Trophoblast cell (in vitro differentiated cells and primary cell): ENCODE measurements around the gene HCN4.

Experiments
- DNase-seq, 2 donors: peaks; one replicate each; pipeline ENCODE4 v3.0.0-alpha.2; 2016
- H2AFZ ChIP-seq: 2 replicates; pipeline ENCODE4 v1.6.1; 2013; ENCODE audit warnings: low read length, moderate library complexity, mild to moderate bottlenecking; ENCODE audit not compliant: insufficient read depth, poor library complexity
- H2AK5ac ChIP-seq: 2 replicates; pipeline ENCODE4 v1.6.1; 2013; ENCODE audit warnings: mild to moderate bottlenecking, low read length
- H2BK120ac ChIP-seq: 2 replicates; pipeline ENCODE4 v1.6.1; 2013; ENCODE audit warnings: low read length, mild to moderate bottlenecking, moderate library complexity; ENCODE audit not compliant: insufficient read depth, poor library complexity
- H2BK12ac ChIP-seq: 2 replicates; pipeline ENCODE4 v1.6.1; 2013; ENCODE audit warnings: mild to moderate bottlenecking, low read length, moderate library complexity
- H2BK5ac ChIP-seq: 2 replicates; pipeline ENCODE4 v1.6.1; 2013; ENCODE audit warnings: low read length, low read depth, moderate library complexity, mild to moderate bottlenecking; ENCODE audit not compliant: poor library complexity
- H3K14ac ChIP-seq: 2 replicates; pipeline ENCODE4 v1.6.1; 2013; ENCODE audit warnings: mild to moderate bottlenecking, low read length
- H3K18ac ChIP-seq: 2 replicates; pipeline ENCODE4 v1.6.1; 2013; ENCODE audit warnings: mild to moderate bottlenecking, low read length
- H3K23ac ChIP-seq: 2 replicates; pipeline ENCODE4 v1.6.1; 2013; ENCODE audit warnings: low read length
- H3K27ac ChIP-seq: 2 replicates; pipeline ENCODE4 v1.5.1; 2013; ENCODE audit warnings: low read depth, mild to moderate bottlenecking, inconsistent platforms, low read length, moderate library complexity
- H3K27me3 ChIP-seq: 2 replicates; pipeline ENCODE4 v1.6.1; 2013; ENCODE audit warnings: inconsistent platforms, mild to moderate bottlenecking, low read length, moderate library complexity; ENCODE audit not compliant: insufficient read depth
- H3K36me3 ChIP-seq, 2 experiments: 1 replicate in 1 of 2; 2 replicates in 1 of 2; pipeline ENCODE4 v1.6.1; 2013; ENCODE audit warnings: low read length in 2 of 2, mild to moderate bottlenecking in 2 of 2, moderate library complexity in 1 of 2; ENCODE audit not compliant: insufficient read depth in 2 of 2, control insufficient read depth in 1 of 2
- H3K4ac ChIP-seq: 2 replicates; pipeline ENCODE4 v1.6.1; 2013; ENCODE audit warnings: low read depth, mild to moderate bottlenecking, low read length, moderate library complexity
- H3K4me1 ChIP-seq, 2 experiments: 1 replicate in 1 of 2; 2 replicates in 1 of 2; pipeline ENCODE4 v1.6.1; 2013; ENCODE audit warnings: low read length in 2 of 2, mild to moderate bottlenecking in 2 of 2, moderate library complexity in 1 of 2; ENCODE audit not compliant: insufficient read depth in 2 of 2, control insufficient read depth in 1 of 2
- H3K4me2 ChIP-seq: 2 replicates; pipeline ENCODE4 v1.6.1; 2013; ENCODE audit warnings: inconsistent platforms, mild to moderate bottlenecking, low read length, moderate library complexity
- H3K4me3 ChIP-seq: 2 replicates; pipeline ENCODE4 v1.5.1; 2013; ENCODE audit warnings: mild to moderate bottlenecking, low read depth, low read length, inconsistent platforms
- H3K79me1 ChIP-seq: one replicate; pipeline ENCODE4 v1.6.1; 2013; ENCODE audit warnings: low read length
- H3K79me2 ChIP-seq: 2 replicates; pipeline ENCODE4 v1.6.1; 2013; ENCODE audit warnings: low read length, mild to moderate bottlenecking; ENCODE audit not compliant: control insufficient read depth, insufficient read depth, poor library complexity
- H3K9ac ChIP-seq: 2 replicates; pipeline ENCODE4 v1.6.1; 2013; ENCODE audit warnings: mild to moderate bottlenecking, low read length
- H3K9me3 ChIP-seq: 2 replicates; pipeline ENCODE4 v1.6.1; 2013; ENCODE audit warnings: low read depth, mild to moderate bottlenecking, control low read depth, inconsistent platforms, low read length; ENCODE audit not compliant: insufficient read depth
- H4K12ac ChIP-seq: 2 replicates; pipeline ENCODE4 v1.6.1; 2013; ENCODE audit warnings: low read depth, mild to moderate bottlenecking, low read length, moderate library complexity
- H4K8ac ChIP-seq: 2 replicates; pipeline ENCODE4 v1.6.1; 2013; ENCODE audit warnings: low read depth, mild to moderate bottlenecking, low read length, moderate library complexity
- H4K91ac ChIP-seq: one replicate; pipeline ENCODE4 v1.6.1; 2013; ENCODE audit warnings: low read depth, mild to moderate bottlenecking, low read length, moderate library complexity
- WGBS: extraction: QIAGEN DNeasy Blood & Tissue Kit; methylation state at CpG from one replicate; pipeline ENCODE4 v1.1.7; 2013; ENCODE audit warnings: missing lambda C conversion rate; ENCODE audit not compliant: insufficient read length, insufficient coverage; ENCODE audit errors: extremely low coverage; 5-methylcytosine and 5-hydroxymethylcytosine counted together

HCN4 gene

DNA sequence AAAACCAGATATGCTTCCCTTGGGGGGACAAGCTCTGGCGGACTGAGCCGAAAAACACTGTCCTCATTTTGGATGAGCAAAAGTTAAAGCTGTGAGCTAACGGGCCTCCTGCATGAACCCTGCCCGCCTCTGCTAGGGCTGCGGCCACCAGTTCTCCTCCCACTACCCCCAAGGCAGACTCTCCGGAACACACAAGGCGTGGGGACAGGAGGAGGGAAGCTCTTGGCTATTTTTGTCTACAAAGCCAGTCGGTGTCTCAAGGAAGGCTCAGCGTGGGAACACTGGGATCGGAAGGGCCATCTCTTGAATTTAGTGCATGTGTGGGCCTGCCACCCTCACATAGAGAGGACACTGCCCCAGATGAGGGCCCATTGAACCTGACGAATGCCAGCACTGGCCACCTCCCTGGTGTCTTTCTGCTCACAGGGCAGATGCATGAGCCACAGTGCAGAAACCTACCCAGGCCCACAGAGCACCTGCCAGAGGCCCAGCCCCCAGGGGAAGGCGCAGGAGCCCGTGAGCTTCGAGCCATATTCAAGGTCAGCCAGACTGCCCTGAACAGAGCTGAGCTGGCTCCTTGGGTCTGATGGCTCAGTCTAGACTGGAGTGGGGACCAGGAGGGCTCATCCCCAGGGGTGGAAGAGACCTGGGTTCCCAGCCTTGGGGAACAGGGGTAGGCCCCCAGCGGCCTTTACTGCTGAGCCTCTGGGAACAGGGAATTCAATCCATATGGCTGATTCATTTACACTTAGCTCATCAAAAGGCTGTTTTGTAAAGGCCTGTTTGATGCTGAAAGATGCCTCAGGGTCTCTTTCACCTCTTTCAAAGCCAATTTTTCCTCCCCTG is 38.3 kb downstream of the HCN4 start:
- peaks cover 3% of the 10 kb centered on the region for H3K9me3 ChIP-seq
- no peak overlapping the region for H2AFZ ChIP-seq
- no peak overlapping the region for H2BK120ac ChIP-seq
- H3K9ac ChIP-seq, result no peak overlapping the region
- peaks cover 5 to 6% of the 10 kb centered on the region in 2 experiments for H3K4me1 ChIP-seq
- no peak overlapping the region for H4K8ac ChIP-seq
- H3K27me3 ChIP-seq, result no peaks in the 10 kb centered on the region
- no peak overlapping the region for H3K18ac ChIP-seq
- DNase-seq, result no peak
- no peak overlapping the region for H4K12ac ChIP-seq
- peaks cover under 1% of the 10 kb centered on the region for H3K79me2 ChIP-seq
- no peak overlapping the region for H3K23ac ChIP-seq
- no peak overlapping the region for H3K14ac ChIP-seq
- H2BK5ac ChIP-seq, result no peak overlapping the region
- no peak overlapping the region for H2AK5ac ChIP-seq
- no peak overlapping the region for H3K27ac ChIP-seq
- no peak overlapping the region for H3K4me3 ChIP-seq
- H3K79me1 ChIP-seq, result peaks cover under 1% of the 10 kb centered on the region
- WGBS, result no CpG with 5 or more reads among the region's 15 CpGs
- no peak overlapping the region for H3K4me2 ChIP-seq
- H3K4ac ChIP-seq, result no peak overlapping the region
- H3K36me3 ChIP-seq, result peaks cover 10 to 13% of the 10 kb centered on the region in 2 experiments
- H4K91ac ChIP-seq, result no peak overlapping the region
- H2BK12ac ChIP-seq, result no peak overlapping the region

DNA sequence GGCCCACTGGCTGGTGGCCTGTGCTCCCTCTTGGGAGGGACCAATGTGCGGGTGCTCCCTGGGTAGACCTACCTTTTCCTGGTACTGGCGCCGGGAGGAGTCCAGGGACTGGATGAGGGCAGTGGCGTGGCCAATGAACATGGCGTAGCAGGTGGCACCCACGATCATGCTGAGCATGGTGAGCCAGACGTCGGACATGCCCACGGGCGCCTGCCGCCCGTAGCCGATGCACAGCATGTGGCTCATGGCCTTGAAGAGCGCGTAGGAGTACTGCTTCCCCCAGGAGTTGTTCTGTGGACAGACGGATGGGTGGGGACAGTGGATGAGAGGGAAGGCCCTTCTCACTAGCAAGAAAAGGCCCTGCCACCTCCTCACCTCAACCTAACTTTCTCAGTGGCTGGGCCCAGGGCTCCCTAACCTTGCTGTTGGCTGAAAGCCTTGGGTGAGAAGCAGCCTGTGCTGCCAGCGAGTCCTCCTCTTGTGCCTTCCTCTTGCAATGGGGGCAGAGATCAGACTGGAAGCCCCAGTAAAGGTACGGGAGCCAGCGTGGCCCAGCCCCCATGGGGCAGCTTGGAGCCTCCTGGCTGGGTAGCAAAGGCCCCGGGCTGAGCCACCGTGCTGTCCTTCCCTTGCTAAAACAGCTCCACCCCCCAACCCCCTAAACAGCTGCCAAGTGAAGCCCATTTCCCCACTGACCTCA is 39.1 kb downstream of the HCN4 start:
- Histone ChIP-seq H4K12ac (no peak overlapping the region), H4K8ac (no peak overlapping the region), H3K14ac (no peak overlapping the region), H3K36me3 (peaks cover 14 to 18% of the 10 kb centered on the region in 2 experiments), H3K9ac (no peak overlapping the region), H3K79me1 (no peaks in the 10 kb centered on the region), H2BK120ac (no peak overlapping the region), H2BK5ac (no peak overlapping the region), H3K4me2 (no peak overlapping the region), H3K9me3 (peaks cover 3% of the 10 kb centered on the region), H3K18ac (no peak overlapping the region), H3K4me1 (peaks cover 0 to under 1% of the 10 kb centered on the region in 2 experiments), H3K27me3 (no peaks in the 10 kb centered on the region), H3K27ac (no peak overlapping the region), H3K4me3 (no peak overlapping the region), H3K79me2 (no peaks in the 10 kb centered on the region), H4K91ac (no peak overlapping the region), H2AK5ac (no peak overlapping the region), H3K4ac (no peak overlapping the region), H2BK12ac (no peak overlapping the region), H3K23ac (no peak overlapping the region), H2AFZ (no peak overlapping the region)
- no CpG with 5 or more reads among the region's 21 CpGs for WGBS
- DNase-seq, result no peak

DNA sequence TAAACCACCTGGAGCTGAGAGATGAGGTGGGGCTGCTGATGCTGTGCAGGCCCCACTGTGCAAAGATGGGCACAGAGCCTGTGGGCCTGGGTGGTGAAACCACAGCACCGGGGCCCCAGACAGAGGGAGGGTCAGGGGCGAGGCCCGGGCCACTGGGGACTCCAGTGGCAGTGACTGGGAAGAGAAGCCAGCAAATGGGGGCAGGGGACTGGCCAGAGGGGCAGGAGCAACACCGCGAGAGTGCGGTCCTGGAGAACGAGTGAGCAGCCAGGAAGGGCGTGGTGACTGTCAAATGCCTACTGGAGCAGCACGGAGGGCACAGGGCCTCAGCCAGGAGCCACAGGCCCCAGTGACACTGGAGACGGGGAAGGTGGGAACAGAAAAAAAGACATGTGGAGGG is 39.8 kb downstream of the HCN4 start:
- H2BK120ac ChIP-seq, result no peak overlapping the region
- no peak overlapping the region for H3K4ac ChIP-seq
- H2AFZ ChIP-seq, result no peak overlapping the region
- no peak overlapping the region for H3K18ac ChIP-seq
- H4K8ac ChIP-seq, result no peak overlapping the region
- no peak overlapping the region for H3K4me3 ChIP-seq
- no peak overlapping the region for H3K14ac ChIP-seq
- peaks cover 15 to 21% of the 10 kb centered on the region in 2 experiments for H3K36me3 ChIP-seq
- no peak overlapping the region for H3K27ac ChIP-seq
- H3K4me2 ChIP-seq, result no peak overlapping the region
- no peak for DNase-seq
- no peak overlapping the region for H2BK12ac ChIP-seq
- H4K91ac ChIP-seq, result no peak overlapping the region
- no peaks in the 10 kb centered on the region for H3K79me1 ChIP-seq
- H2AK5ac ChIP-seq, result no peak overlapping the region
- H2BK5ac ChIP-seq, result no peak overlapping the region
- no peaks in the 10 kb centered on the region for H3K27me3 ChIP-seq
- H3K4me1 ChIP-seq, result no peaks in the 10 kb centered on the region
- H4K12ac ChIP-seq, result no peak overlapping the region
- peaks cover 3% of the 10 kb centered on the region for H3K9me3 ChIP-seq
- no peak overlapping the region for H3K23ac ChIP-seq
- no peak overlapping the region for H3K9ac ChIP-seq
- no CpG with 5 or more reads among the region's 10 CpGs for WGBS
- H3K79me2 ChIP-seq, result no peaks in the 10 kb centered on the region

DNA sequence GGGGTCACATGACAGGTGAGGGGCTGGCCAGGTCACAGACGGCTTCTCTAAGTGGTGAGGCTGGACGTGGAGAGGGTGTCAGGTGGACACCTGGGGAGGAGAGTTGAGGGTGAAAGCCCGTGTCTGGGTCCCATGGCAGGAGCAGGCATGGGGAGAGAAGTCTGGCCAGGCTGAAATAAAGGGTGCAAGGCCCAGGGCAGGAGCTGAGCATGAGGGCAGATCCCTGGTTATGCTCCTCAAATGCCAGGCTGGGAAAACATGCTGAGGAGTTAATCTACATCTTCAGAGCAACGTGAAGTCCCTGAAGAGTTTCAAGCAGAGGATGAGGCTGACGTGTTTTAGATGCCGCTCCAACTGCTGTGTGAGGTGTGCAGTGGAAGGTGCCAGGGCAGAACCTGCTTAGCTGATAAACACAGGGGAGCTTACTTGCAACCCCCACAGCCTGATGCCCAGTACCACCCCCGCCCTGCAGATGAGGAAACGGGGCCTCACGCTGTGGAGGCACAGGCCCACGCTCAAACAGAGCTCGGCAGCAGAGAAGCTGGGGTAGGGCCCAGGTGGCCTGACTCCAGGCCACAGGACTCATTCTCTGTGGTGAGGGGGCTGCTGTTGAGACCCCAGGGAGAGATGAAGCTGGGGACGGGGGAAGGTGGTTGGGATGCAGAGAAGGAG is 40.5 kb downstream of the HCN4 start:
- Histone ChIP-seq H3K4me1 (no peaks in the 10 kb centered on the region), H3K79me1 (no peaks in the 10 kb centered on the region), H3K4me3 (no peak overlapping the region), H3K79me2 (no peaks in the 10 kb centered on the region), H4K12ac (no peak overlapping the region), H4K8ac (no peak overlapping the region), H3K18ac (no peak overlapping the region), H2BK120ac (no peak overlapping the region), H3K23ac (no peak overlapping the region), H2AFZ (no peak overlapping the region), H3K9me3 (peaks cover 3% of the 10 kb centered on the region), H2AK5ac (no peak overlapping the region), H4K91ac (no peak overlapping the region), H2BK5ac (no peak overlapping the region), H3K4me2 (no peak overlapping the region), H2BK12ac (no peak overlapping the region), H3K4ac (no peak overlapping the region), H3K27me3 (no peaks in the 10 kb centered on the region), H3K36me3 (peaks cover 20 to 25% of the 10 kb centered on the region in 2 experiments), H3K14ac (no peak overlapping the region), H3K9ac (no peak overlapping the region), H3K27ac (no peak overlapping the region)
- DNase-seq, result no peak
- WGBS, result no CpG with 5 or more reads among the region's 12 CpGs
